Aorta (tissue), 5 donors: ENCODE measurements around the gene LDLRAD4. TPM values are rescaled to one million over a fixed set of nuclear protein-coding genes. Genes with fewer than 3 reads are reported as not detected.
A peak's percentile ranks its signal among the peaks of the same experiment; 100 is the strongest.

Experiments used
- ATAC-seq: fragments of 200-7000 bp; cut with Tn5 transposase; one replicate; pipeline ENCODE4 v1.9.1; 2022; ENCODE audit warnings: moderate library complexity; ENCODE audit not compliant: low FRiP score
- DNase-seq, 2 donors: peaks; one replicate each; pipeline ENCODE4 v3.0.0-alpha.2; 2020
- H3K27ac ChIP-seq, 2 donors: one replicate each; pipeline ENCODE4 v1.5.1; 2013; ENCODE audit warnings: low read length in 2 of 2, mild to moderate bottlenecking in 2 of 2, moderate library complexity in 2 of 2, control low read depth in 1 of 2, inconsistent platforms in 1 of 2, low read depth in 1 of 2
- H3K27me3 ChIP-seq, 2 donors: one replicate each; pipeline ENCODE4 v1.6.1; 2013; ENCODE audit warnings: control low read depth in 1 of 2, low read length in 1 of 2, mild to moderate bottlenecking in 1 of 2, moderate library complexity in 1 of 2; ENCODE audit not compliant: insufficient read depth in 2 of 2, control insufficient read depth in 1 of 2
- H3K36me3 ChIP-seq, 2 donors: one replicate each; pipeline ENCODE4 v1.6.1; 2013; ENCODE audit warnings: control low read depth in 1 of 2, low read length in 1 of 2, mild to moderate bottlenecking in 1 of 2; ENCODE audit not compliant: insufficient read depth in 2 of 2, control insufficient read depth in 1 of 2
- H3K4me1 ChIP-seq, 2 donors: one replicate each; pipeline ENCODE4 v1.6.1; 2013; ENCODE audit warnings: low read length in 2 of 2, control low read depth in 1 of 2, mild to moderate bottlenecking in 1 of 2, moderate library complexity in 1 of 2; ENCODE audit not compliant: insufficient read depth in 2 of 2, control insufficient read depth in 1 of 2
- H3K4me3 ChIP-seq, 2 donors: one replicate each; pipeline ENCODE4 v1.5.1; 2013; ENCODE audit warnings: low read length in 2 of 2, control low read depth in 1 of 2, mild to moderate bottlenecking in 1 of 2
- H3K9me3 ChIP-seq: one replicate; pipeline ENCODE4 v1.6.1; 2013; ENCODE audit warnings: mild to moderate bottlenecking, low read length; ENCODE audit not compliant: control insufficient read depth
- WGBS, 2 donors: extraction: QIAGEN DNeasy Blood & Tissue Kit; methylation state at CpG; one replicate each; pipeline ENCODE4 v1.1.7; 2013; 5-methylcytosine and 5-hydroxymethylcytosine counted together
- intact Hi-C, 2 donors: fragments of 100-400 bp; cut with DNase I; formaldehyde crosslinking; loops; one replicate each; pipeline versions ENCODE4 v1.14.2 to v1.15.0; 2022
- polyA plus RNA-seq, 2 donors: library from polyadenylated mRNA; stranded (reverse); fragments of 200-250 nt; gene quantifications; one replicate each; pipeline ENCODE4 v1.2.3, GENCODE V29; 2013
- total RNA-seq, 2 donors: library from RNA; stranded (reverse); fragmentation: NEBNext Ultra II Directional; extraction: Animal tissue kit (Norgen Biotek cat#: 25700); gene quantifications; one replicate each; pipeline ENCODE4 v1.2.1, GENCODE V29; 2021
- donor health status: healthy with polysubstance abuse.
- donor health status: Bipolar disorder and iron deficiency.
- donor health status: DM: no; HTN: no; CAD: no.
- donor health status: DM: no; HTN: no; CAD: no.
- donor health status: DM: yes; HTN: yes; CAD: no.

LDLRAD4 gene
- total and polyA plus RNA-seq, 4 donors, result 7.0 to 112 (median 36.9) TPM

DNA sequence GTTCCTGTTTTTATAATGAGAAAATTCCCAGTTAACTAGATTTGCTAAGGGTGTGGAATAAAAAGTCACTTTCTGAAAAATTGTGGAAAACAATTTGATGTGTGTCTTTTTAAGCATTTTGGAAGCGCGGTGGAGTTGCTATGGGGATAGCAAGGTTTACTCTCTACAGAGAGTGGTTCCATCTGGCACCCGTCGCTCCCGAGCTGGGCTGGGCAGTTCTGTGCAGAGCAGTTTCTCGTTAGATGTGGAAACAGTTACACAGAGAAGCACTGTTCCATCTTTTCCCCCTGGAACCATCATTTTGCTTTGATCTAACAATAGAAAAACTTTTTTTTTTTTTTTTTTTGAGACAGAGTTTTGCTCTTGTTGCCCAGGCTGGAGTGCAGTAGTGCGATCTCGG lies 17.4 kb downstream of the LDLRAD4 start:
- WGBS, 2 donors, result 23 to 24% methylated on average over 8 of the region's 8 CpGs
- Histone ChIP-seq H3K27me3 (no peaks in the 10 kb centered on the region), H3K9me3 (no peaks in the 10 kb centered on the region), H3K27ac (no peak overlapping the region), H3K36me3 (no peaks in the 10 kb centered on the region), H3K4me3 (no peak overlapping the region), H3K4me1 (no peaks in the 10 kb centered on the region)
- peak; percentile 87 to 90 for DNase-seq
- ATAC-seq, result peak; percentile 90
- intact Hi-C loops, result no loop called here

DNA sequence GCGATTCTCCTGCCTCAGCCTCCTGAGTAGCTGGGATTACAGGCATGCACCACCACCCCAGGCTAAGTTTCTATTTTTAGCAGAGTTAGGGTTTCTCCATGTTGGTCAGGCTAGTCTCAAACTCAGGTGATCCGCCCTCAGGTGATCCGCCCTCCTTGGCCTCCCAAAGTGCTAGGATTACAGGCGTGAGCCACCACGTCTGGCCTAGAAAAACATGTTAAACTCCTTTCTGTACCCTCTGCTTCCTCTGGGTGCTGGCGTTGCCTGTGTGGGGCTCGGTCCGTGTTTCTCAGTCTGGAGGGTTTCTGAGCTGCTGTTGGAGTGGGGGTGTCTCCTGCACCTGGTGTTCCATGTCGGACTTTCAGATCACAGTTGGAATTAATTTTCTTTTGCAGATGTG lies 17.9 kb downstream of the LDLRAD4 start:
- 85 to 88% methylated on average over 9 of the region's 9 CpGs for WGBS, 2 donors
- intact Hi-C loops, result no loop called here
- no peaks in the 10 kb centered on the region for H3K27me3 ChIP-seq
- no peaks in the 10 kb centered on the region for H3K4me1 ChIP-seq
- no peak for ATAC-seq
- no peak overlapping the region for H3K27ac ChIP-seq
- no peak overlapping the region for H3K4me3 ChIP-seq
- H3K9me3 ChIP-seq, result no peaks in the 10 kb centered on the region
- H3K36me3 ChIP-seq, result no peaks in the 10 kb centered on the region
- peak in 1 of 2 donors; percentile 28 for DNase-seq

DNA sequence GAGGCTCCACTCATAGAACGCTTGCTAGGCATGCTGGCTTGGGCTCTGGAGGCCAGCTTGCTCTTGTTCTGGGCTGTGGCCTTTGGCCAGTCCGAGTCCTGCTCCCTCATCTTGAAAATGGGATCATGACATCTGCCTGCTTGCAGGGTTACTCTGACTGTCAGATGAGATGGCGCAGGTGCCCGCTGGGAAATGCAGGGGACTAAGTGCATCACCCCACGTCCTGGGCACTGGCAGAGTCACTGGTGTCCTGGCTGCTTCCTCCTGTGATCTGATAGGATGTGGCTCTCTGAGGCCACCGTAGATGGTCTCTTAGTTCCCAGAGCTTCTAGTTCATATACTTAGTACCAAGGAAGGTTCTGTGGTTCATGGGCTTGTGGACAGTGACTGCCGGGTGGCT lies 18.5 kb downstream of the LDLRAD4 start:
- intact Hi-C loops, result no loop called here

DNA sequence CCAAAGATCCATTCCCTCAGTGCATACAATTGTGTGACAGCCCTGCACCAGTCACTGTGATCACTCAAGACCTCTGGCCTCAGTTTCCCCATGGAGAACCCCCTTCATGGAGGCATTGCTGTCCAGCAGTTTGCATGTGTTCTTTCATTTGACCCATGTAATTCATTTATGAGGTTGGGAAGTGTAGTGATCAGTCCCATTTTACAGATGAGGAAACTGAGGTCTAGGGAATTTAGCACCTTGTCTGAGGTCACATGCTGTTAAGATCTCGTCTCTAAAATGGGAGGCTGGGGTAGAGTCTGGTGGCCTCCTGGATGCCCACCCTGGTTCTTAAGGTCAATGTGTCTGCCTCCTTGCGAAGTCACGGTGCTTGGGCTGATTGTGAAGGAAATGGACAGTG lies 19.1 kb downstream of the LDLRAD4 start:
- Histone ChIP-seq H3K9me3 (no peaks in the 10 kb centered on the region), H3K27me3 (no peaks in the 10 kb centered on the region), H3K4me1 (no peaks in the 10 kb centered on the region), H3K4me3 (no peak overlapping the region), H3K27ac (no peak overlapping the region), H3K36me3 (no peaks in the 10 kb centered on the region)
- DNase-seq, result no peak
- intact Hi-C loops, result no loop called here
- 75 to 96% methylated on average over 3 of the region's 3 CpGs for WGBS, 2 donors
- ATAC-seq, result no peak

More for the DNA sequence above, 18.5 kb downstream of the LDLRAD4 start:
- Histone ChIP-seq H3K4me1 (no peaks in the 10 kb centered on the region), H3K36me3 (no peaks in the 10 kb centered on the region), H3K27ac (no peak overlapping the region), H3K9me3 (no peaks in the 10 kb centered on the region), H3K4me3 (no peak overlapping the region), H3K27me3 (no peaks in the 10 kb centered on the region)
- DNase-seq (peak in 1 of 2 donors; percentile 42), ATAC-seq (no peak)
- WGBS, 2 donors, result 88 to 89% methylated on average over 7 of the region's 7 CpGs

DNA sequence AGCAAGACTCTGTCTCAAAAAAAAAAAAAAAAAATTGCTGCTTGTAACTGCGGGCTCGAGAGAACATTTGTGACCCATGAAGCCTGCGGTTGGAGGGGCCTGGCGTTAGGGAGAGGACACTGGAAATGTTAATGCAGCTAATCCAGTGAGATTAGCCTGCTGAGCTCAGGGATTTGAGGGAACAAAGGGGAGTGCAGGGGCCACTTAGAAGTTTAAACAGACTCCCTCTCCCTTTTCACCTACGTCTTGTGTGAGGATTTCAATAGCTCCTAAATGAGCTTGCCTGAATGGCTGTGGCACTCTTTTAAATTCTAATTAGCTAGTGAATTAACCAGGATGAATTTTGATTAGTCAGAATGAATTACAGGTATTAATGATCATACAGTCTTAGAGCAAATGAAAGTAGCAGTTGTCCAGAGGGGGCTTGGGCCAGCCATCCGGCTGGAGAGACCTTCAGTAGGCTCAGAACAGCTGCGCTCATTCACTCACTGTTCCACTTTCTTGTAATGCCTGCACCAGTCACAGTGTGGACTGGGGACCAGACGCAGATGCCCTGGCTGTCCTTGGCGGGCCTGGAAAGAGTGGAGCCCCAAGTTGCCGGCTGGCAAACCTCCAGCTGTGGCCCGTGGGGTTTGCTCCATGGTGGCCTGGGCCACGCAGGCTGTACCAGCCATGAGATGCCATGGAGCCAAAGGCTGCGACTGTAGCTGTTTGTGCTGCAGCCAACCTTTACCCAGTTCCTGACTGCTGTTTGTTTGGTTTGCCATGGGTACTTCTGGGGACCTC lies 20.8 kb downstream of the LDLRAD4 start:
- intact Hi-C loops, result no loop called here
- Histone ChIP-seq H3K27me3 (no peaks in the 10 kb centered on the region), H3K4me1 (no peaks in the 10 kb centered on the region), H3K9me3 (no peaks in the 10 kb centered on the region), H3K36me3 (no peaks in the 10 kb centered on the region), H3K27ac (no peak overlapping the region), H3K4me3 (no peak overlapping the region)
- ATAC-seq (no peak), DNase-seq (no peak)
- 69 to 77% methylated on average over 13 of the region's 13 CpGs for WGBS, 2 donors

DNA sequence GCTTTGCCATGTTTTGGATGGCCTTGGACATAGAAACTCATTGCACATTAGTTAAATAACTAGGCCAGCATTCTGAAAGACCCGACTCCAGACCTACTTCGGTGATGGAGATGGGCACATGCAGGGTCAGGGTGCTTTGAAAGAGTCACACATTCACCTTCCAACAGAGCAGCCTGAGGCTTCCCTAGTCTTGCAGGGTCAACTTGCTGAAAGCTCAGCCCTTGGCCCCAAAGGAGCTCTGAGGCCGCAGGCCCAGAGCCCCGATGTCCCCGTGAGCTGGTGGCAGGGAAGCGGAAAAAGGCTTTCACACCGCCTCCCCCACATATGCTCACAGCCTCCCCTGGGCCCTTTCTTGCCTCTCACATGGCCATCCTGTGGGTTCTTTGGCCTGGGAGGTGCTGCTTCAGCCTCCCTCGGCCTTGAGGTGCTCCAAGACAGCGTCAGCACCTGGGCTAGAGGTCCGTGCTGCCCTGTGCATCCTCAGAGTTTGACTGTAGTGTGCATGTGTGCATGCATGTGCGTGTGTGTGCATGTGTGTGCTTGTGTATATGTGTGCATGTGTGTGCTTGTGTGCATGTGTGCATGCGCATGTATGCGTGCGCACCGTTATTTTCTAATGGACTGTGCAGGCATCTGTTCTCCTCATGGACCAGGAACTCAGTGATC lies 21.6 kb downstream of the LDLRAD4 start:
- Histone ChIP-seq H3K9me3 (no peaks in the 10 kb centered on the region), H3K36me3 (no peaks in the 10 kb centered on the region), H3K27me3 (no peaks in the 10 kb centered on the region), H3K27ac (no peak overlapping the region), H3K4me3 (no peak overlapping the region), H3K4me1 (no peaks in the 10 kb centered on the region)
- no peak for DNase-seq
- ATAC-seq, result no peak
- 92% methylated on average over 15 of the region's 15 CpGs for WGBS, 2 donors
- intact Hi-C loops, result no loop called here

DNA sequence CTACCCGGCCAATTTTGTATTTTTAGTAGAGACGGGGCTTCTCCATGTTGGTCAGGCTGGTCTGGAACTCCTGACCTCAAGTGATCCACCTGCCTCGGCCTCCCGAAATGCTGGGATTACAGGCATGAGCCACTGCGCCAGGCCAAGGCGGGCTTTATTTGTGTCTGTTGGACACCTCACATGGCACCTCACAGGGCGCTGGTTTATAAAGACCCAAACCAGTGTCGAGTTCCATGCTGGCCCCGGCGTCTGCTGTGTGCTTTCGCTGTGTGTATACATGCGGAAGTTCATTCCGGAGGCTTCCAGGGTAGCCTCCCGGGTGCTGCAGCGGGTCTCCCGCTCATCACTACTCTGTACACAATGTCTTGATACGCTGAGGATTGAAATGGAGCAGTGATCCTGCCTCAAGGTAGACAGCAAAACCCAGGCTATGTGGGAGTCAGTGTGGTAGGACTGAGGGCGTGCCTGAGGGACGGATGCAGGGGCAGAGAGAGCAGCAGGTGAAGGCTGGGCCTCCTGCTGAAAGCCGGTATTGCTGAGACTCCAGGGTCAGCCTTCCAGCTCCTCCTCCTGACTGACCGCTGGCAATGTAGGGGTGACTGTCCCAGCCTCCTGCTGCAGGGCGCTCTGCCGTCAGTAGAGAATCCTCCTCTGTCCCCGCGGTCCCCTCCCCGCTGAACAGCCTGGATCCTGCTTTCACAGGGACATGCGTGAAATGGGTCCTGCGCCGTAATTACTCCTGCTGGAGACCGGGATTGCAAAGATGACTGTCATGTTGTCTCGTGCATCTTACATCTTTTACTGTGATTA lies 22.7 kb downstream of the LDLRAD4 start:
- intact Hi-C loops, result no loop called here
- DNase-seq (no peak), ATAC-seq (no peak)
- Histone ChIP-seq H3K27ac (no peak overlapping the region), H3K4me3 (no peak overlapping the region), H3K36me3 (no peaks in the 10 kb centered on the region), H3K27me3 (no peaks in the 10 kb centered on the region), H3K4me1 (no peaks in the 10 kb centered on the region), H3K9me3 (no peaks in the 10 kb centered on the region)
- 94 to 95% methylated on average over 31 of the region's 31 CpGs for WGBS, 2 donors

DNA sequence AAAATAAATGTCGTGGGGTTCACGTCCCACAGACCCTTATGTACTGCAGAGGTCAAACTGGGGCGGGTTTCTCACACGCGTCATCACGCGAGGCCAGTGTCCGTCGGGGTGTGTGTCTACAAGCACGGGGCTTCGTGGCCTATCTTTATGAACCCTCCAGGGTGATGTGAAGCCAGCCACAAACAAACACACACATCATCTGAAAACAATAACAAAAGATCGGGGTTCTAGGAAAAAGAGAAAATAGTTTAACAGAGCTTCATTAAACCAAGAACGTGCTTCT lies 23.3 kb downstream of the LDLRAD4 start:
- DNase-seq (no peak), ATAC-seq (no peak)
- no peaks in the 10 kb centered on the region for H3K9me3 ChIP-seq
- no peaks in the 10 kb centered on the region for H3K4me1 ChIP-seq
- intact Hi-C loops, result no loop called here
- no peak overlapping the region for H3K4me3 ChIP-seq
- no peaks in the 10 kb centered on the region for H3K27me3 ChIP-seq
- 94% methylated on average over 13 of the region's 13 CpGs for WGBS, 2 donors
- no peak overlapping the region for H3K27ac ChIP-seq
- H3K36me3 ChIP-seq, result no peaks in the 10 kb centered on the region
